ENCODE measurements around the gene ANO1. TPM values are rescaled to one million over a fixed set of nuclear protein-coding genes. Genes with fewer than 3 reads are reported as not detected.

The ANO1 gene
- total and polyA plus RNA-seq, 2 donors (not counting 1 experiment from before 2014, with no cell fraction given): not detected

DNA sequence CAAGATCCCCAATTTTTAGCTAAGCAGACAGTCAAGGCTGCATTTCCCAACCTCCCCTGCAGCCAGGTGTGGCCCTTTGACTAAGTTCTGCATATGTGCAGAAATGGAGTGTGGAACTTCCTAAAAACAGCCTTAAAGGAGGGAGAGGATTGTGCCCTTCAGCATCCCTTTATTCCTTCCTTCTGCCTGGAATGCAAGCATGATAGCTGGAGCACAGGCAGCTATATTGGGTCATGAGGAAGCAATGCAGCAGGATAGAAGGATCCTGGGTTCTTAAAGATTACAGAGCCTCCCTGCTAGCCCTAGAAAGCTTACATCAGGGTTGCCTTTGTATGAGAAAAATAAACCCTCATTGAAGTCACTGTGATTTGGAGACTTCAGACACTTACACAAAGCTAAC lies 154.9 kb downstream of the ANO1 start:
- Histone ChIP-seq H3K79me2 (ENCODE audit: control insufficient read depth, insufficient read depth, low read length) (no peaks in the 10 kb centered on the region), H3K9me3 (ENCODE audit: control extremely low read depth in 1 of 3, control insufficient read depth in 2 of 3, insufficient read depth in 1 of 3, low read length in 2 of 3) (peaks cover 0 to 3% (median 0%) of the 10 kb centered on the region in 3 donors), H3K4me1 (ENCODE audit: control insufficient read depth in 2 of 2, insufficient read depth in 2 of 2, low read length in 2 of 2) (no peaks in the 10 kb centered on the region), H3K27me3 (replicated peaks in 1 of 4; ENCODE audit: control extremely low read depth in 1 of 4, control insufficient read depth in 3 of 4, insufficient read depth in 4 of 4, low read length in 3 of 4) (no peaks in the 10 kb centered on the region), H3K4me3 (ENCODE audit: control extremely low read depth in 1 of 5, extremely low read depth in 1 of 5, insufficient read depth in 1 of 5, low read depth in 2 of 5, low read length in 4 of 5) (no peak overlapping the region), H3K36me3 (replicated peaks in 1 of 2; ENCODE audit: control extremely low read depth in 1 of 2, control insufficient read depth in 1 of 2, extremely low read depth in 1 of 2, insufficient read depth in 2 of 2, low read length in 1 of 2) (no peaks in the 10 kb centered on the region), H2AFZ (ENCODE audit: insufficient read depth, low read depth, low read length, poor library complexity, severe bottlenecking) (no peak overlapping the region), H3K27ac (ENCODE audit: low read length in 2 of 2) (no peak overlapping the region), H3K9ac (ENCODE audit: low read length) (no peak overlapping the region), H3K4me2 (replicated peaks; ENCODE audit: low read depth, low read length, poor library complexity, severe bottlenecking) (no peak overlapping the region), H4K20me1 (ENCODE audit: control insufficient read depth, insufficient read depth, low read length, poor library complexity, severe bottlenecking) (no peaks in the 10 kb centered on the region)
- CTCF ChIA-PET: no interaction called here
- TF ChIP-seq, protein P1, sequence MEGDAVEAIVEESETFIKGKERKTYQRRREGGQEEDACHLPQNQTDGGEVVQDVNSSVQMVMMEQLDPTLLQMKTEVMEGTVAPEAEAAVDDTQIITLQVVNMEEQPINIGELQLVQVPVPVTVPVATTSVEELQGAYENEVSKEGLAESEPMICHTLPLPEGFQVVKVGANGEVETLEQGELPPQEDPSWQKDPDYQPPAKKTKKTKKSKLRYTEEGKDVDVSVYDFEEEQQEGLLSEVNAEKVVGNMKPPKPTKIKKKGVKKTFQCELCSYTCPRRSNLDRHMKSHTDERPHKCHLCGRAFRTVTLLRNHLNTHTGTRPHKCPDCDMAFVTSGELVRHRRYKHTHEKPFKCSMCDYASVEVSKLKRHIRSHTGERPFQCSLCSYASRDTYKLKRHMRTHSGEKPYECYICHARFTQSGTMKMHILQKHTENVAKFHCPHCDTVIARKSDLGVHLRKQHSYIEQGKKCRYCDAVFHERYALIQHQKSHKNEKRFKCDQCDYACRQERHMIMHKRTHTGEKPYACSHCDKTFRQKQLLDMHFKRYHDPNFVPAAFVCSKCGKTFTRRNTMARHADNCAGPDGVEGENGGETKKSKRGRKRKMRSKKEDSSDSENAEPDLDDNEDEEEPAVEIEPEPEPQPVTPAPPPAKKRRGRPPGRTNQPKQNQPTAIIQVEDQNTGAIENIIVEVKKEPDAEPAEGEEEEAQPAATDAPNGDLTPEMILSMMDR (IDR thresholded peaks at IDR 0.05): no peak
- no peak for TF ChIP-seq EZH2 (IDR thresholded peaks at IDR 0.05; ENCODE audit: borderline replicate concordance, insufficient read depth, low read depth, low read length, poor library complexity, severe bottlenecking)
- Mint-ChIP-seq H3K27me3 (peaks cover 13% of the 10 kb centered on the region), H3K27ac (no peak overlapping the region), H3K4me1 (no peaks in the 10 kb centered on the region), H3K4me3 (no peak overlapping the region), H3K9me3 (ENCODE audit: insufficient read depth) (no peaks in the 10 kb centered on the region)
- intact Hi-C loops (cut with micrococcal nuclease): no loop called here
- ATAC-seq (ENCODE audit: low read depth) (no peak), DNase-seq (no peak)
- POLR2A ChIA-PET: no interaction called here

DNA sequence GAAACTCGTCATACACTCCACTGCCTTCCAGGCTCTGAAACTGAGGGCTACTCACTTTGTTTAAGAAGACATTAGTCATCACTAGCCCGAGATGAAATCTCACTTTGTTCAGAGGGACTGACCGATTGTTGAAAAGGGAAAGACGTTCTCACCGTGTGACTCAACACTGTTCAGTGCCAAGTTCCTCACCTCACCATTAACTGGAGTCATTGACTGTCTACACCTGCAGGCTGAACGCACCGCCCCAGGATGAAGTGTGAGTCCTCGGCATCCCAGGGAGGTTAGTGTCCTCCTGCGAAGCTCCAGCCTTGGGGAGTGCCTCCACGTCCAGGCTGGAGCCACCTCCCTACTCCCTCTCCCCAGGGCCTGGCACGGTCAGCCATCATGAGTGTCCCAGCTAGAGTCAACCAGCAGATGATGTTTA lies 155.4 kb downstream of the ANO1 start:
- H3K79me2 ChIP-seq (ENCODE audit: control insufficient read depth, insufficient read depth, low read length): no peaks in the 10 kb centered on the region
- no peak overlapping the region for H3K4me3 ChIP-seq (ENCODE audit: control extremely low read depth in 1 of 5, extremely low read depth in 1 of 5, insufficient read depth in 1 of 5, low read depth in 2 of 5, low read length in 4 of 5)
- no peak overlapping the region for H3K4me3 Mint-ChIP-seq
- H3K4me2 ChIP-seq (replicated peaks; ENCODE audit: low read depth, low read length, poor library complexity, severe bottlenecking): no peak overlapping the region
- ChIA-PET CTCF (no interaction called here), POLR2A (interaction anchor here (0.6 kb wide), 1 partner anchor 60 kb away, joined by 5 read pairs; no protein-coding TSS in a partner anchor)
- ATAC-seq (ENCODE audit: low read depth) (no peak), DNase-seq (no peak)
- H2AFZ ChIP-seq (ENCODE audit: insufficient read depth, low read depth, low read length, poor library complexity, severe bottlenecking): no peak overlapping the region
- intact Hi-C loops (cut with micrococcal nuclease): no loop called here
- H3K27me3 Mint-ChIP-seq: peaks cover 13% of the 10 kb centered on the region
- 82% methylated on average over 10 of the region's 11 CpGs for WGBS (ENCODE audit: insufficient coverage)
- H3K36me3 ChIP-seq (replicated peaks in 1 of 2; ENCODE audit: control extremely low read depth in 1 of 2, control insufficient read depth in 1 of 2, extremely low read depth in 1 of 2, insufficient read depth in 2 of 2, low read length in 1 of 2): no peaks in the 10 kb centered on the region
- H3K4me1 ChIP-seq (ENCODE audit: control insufficient read depth in 2 of 2, insufficient read depth in 2 of 2, low read length in 2 of 2): no peaks in the 10 kb centered on the region
- no peaks in the 10 kb centered on the region for H3K27me3 ChIP-seq (replicated peaks in 1 of 4; ENCODE audit: control extremely low read depth in 1 of 4, control insufficient read depth in 3 of 4, insufficient read depth in 4 of 4, low read length in 3 of 4)
- H3K27ac ChIP-seq (ENCODE audit: low read length in 2 of 2): no peak overlapping the region
- H3K4me1 Mint-ChIP-seq: no peaks in the 10 kb centered on the region
- no peaks in the 10 kb centered on the region for H3K9me3 Mint-ChIP-seq (ENCODE audit: insufficient read depth)
- no peak for TF ChIP-seq EZH2 (IDR thresholded peaks at IDR 0.05; ENCODE audit: borderline replicate concordance, insufficient read depth, low read depth, low read length, poor library complexity, severe bottlenecking)
- TF ChIP-seq, protein P1 (IDR thresholded peaks at IDR 0.05): no peak
- peaks cover 0 to 3% (median 0%) of the 10 kb centered on the region in 3 donors for H3K9me3 ChIP-seq (ENCODE audit: control extremely low read depth in 1 of 3, control insufficient read depth in 2 of 3, insufficient read depth in 1 of 3, low read length in 2 of 3)
- H4K20me1 ChIP-seq (ENCODE audit: control insufficient read depth, insufficient read depth, low read length, poor library complexity, severe bottlenecking): no peaks in the 10 kb centered on the region
- no peak overlapping the region for H3K27ac Mint-ChIP-seq
- H3K9ac ChIP-seq (ENCODE audit: low read length): no peak overlapping the region

All from B cell (primary cell).